ENCODE data around the gene CLVS2. TPM values are rescaled to one million over a fixed set of nuclear protein-coding genes. Genes with fewer than 3 reads are reported as not detected.

CLVS2 gene
- total and polyA plus RNA-seq, 4 donors, result 0.25 TPM; not detected in 3

DNA sequence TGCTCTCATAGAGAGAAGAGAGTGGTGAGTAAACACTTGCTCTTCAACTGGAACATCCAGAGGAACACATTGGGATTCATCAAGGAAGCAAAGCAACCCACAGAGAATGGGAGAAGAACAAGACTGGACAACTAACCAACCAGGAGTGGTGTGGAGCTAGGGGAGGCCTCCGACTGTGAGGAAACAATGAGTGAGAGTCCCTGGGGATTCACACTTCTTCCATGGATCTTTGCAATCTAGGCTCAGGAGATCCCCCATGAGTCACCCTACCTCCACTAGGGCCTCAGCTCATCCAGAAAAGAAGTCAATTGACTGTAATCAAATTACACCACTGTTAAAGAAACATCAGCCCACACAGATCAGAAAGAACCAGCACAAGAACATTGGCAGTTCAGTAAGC is 42.3 kb upstream of the CLVS2 start:
- TF ChIP-seq GABPA (IDR thresholded peaks at IDR 0.05 in 1 of 2, conservative IDR thresholded peaks at IDR 0.05 in 1 of 2), result no peak
- TF ChIP-seq EGR1 (IDR thresholded peaks at IDR 0.05; ENCODE audit: low read depth in 2 of 2), result no peak
- TF ChIP-seq FOXA2 (IDR thresholded peaks at IDR 0.05), result no peak
- TF ChIP-seq, protein P1, sequence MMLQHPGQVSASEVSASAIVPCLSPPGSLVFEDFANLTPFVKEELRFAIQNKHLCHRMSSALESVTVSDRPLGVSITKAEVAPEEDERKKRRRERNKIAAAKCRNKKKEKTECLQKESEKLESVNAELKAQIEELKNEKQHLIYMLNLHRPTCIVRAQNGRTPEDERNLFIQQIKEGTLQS (IDR thresholded peaks at IDR 0.05), result no peak
- no peak for TF ChIP-seq HNF4A (conservative IDR thresholded peaks at IDR 0.05)
- TF ChIP-seq, protein P2, sequence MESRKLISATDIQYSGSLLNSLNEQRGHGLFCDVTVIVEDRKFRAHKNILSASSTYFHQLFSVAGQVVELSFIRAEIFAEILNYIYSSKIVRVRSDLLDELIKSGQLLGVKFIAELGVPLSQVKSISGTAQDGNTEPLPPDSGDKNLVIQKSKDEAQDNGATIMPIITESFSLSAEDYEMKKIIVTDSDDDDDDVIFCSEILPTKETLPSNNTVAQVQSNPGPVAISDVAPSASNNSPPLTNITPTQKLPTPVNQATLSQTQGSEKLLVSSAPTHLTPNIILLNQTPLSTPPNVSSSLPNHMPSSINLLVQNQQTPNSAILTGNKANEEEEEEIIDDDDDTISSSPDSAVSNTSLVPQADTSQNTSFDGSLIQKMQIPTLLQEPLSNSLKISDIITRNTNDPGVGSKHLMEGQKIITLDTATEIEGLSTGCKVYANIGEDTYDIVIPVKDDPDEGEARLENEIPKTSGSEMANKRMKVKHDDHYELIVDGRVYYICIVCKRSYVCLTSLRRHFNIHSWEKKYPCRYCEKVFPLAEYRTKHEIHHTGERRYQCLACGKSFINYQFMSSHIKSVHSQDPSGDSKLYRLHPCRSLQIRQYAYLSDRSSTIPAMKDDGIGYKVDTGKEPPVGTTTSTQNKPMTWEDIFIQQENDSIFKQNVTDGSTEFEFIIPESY (IDR thresholded peaks at IDR 0.05), result no peak
- no peak for TF ChIP-seq RAD21 (IDR thresholded peaks at IDR 0.05)
- TF ChIP-seq JUND (IDR thresholded peaks at IDR 0.05), result no peak
- TF ChIP-seq, protein P3, sequence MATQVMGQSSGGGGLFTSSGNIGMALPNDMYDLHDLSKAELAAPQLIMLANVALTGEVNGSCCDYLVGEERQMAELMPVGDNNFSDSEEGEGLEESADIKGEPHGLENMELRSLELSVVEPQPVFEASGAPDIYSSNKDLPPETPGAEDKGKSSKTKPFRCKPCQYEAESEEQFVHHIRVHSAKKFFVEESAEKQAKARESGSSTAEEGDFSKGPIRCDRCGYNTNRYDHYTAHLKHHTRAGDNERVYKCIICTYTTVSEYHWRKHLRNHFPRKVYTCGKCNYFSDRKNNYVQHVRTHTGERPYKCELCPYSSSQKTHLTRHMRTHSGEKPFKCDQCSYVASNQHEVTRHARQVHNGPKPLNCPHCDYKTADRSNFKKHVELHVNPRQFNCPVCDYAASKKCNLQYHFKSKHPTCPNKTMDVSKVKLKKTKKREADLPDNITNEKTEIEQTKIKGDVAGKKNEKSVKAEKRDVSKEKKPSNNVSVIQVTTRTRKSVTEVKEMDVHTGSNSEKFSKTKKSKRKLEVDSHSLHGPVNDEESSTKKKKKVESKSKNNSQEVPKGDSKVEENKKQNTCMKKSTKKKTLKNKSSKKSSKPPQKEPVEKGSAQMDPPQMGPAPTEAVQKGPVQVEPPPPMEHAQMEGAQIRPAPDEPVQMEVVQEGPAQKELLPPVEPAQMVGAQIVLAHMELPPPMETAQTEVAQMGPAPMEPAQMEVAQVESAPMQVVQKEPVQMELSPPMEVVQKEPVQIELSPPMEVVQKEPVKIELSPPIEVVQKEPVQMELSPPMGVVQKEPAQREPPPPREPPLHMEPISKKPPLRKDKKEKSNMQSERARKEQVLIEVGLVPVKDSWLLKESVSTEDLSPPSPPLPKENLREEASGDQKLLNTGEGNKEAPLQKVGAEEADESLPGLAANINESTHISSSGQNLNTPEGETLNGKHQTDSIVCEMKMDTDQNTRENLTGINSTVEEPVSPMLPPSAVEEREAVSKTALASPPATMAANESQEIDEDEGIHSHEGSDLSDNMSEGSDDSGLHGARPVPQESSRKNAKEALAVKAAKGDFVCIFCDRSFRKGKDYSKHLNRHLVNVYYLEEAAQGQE (IDR thresholded peaks at IDR 0.05), result no peak
- no peak for TF ChIP-seq SP1 (IDR thresholded peaks at IDR 0.05)
- TF ChIP-seq, protein P4, sequence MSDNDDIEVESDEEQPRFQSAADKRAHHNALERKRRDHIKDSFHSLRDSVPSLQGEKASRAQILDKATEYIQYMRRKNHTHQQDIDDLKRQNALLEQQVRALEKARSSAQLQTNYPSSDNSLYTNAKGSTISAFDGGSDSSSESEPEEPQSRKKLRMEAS (IDR thresholded peaks at IDR 0.05), result no peak
- no peak for TF ChIP-seq FOXA1 (IDR thresholded peaks at IDR 0.05)
- no peak for TF ChIP-seq RXRA (IDR thresholded peaks at IDR 0.05)
- TF ChIP-seq YY1 (IDR thresholded peaks at IDR 0.05), result no peak
- no peak for TF ChIP-seq TAF1 (conservative IDR thresholded peaks at IDR 0.05)
- no peak for TF ChIP-seq HNF4G (IDR thresholded peaks at IDR 0.05)
- no peak for TF ChIP-seq NR2F2 (IDR thresholded peaks at IDR 0.05)
- TF ChIP-seq, protein P5, sequence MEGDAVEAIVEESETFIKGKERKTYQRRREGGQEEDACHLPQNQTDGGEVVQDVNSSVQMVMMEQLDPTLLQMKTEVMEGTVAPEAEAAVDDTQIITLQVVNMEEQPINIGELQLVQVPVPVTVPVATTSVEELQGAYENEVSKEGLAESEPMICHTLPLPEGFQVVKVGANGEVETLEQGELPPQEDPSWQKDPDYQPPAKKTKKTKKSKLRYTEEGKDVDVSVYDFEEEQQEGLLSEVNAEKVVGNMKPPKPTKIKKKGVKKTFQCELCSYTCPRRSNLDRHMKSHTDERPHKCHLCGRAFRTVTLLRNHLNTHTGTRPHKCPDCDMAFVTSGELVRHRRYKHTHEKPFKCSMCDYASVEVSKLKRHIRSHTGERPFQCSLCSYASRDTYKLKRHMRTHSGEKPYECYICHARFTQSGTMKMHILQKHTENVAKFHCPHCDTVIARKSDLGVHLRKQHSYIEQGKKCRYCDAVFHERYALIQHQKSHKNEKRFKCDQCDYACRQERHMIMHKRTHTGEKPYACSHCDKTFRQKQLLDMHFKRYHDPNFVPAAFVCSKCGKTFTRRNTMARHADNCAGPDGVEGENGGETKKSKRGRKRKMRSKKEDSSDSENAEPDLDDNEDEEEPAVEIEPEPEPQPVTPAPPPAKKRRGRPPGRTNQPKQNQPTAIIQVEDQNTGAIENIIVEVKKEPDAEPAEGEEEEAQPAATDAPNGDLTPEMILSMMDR (IDR thresholded peaks at IDR 0.05; ENCODE audit: low read depth, low read length, missing input control), result no peak
- no peak for DNase-seq (ENCODE audit: low spot score)
- 65% methylated on average over 1 of the region's 1 CpG for whole genome bisulfite sequencing

More for the DNA sequence above, 42.3 kb upstream of the CLVS2 start:
- no peak overlapping the region for H3K9ac ChIP-seq (ENCODE audit: low read depth in 1 of 2, low read length in 2 of 2)
- peaks cover 0 to 2% (median 0%) of the 10 kb centered on the region in 4 donors for H3K9me3 ChIP-seq (ENCODE audit: control insufficient read depth in 4 of 4, low read length in 3 of 4)
- no peaks in the 10 kb centered on the region for H3K36me3 ChIP-seq (ENCODE audit: control insufficient read depth in 4 of 4, insufficient read depth in 3 of 4, low read depth in 1 of 4, low read length in 3 of 4)
- no peak overlapping the region for H3K4me3 ChIP-seq (ENCODE audit: low read depth in 1 of 3, low read length in 3 of 3)
- no peak overlapping the region for H3K27ac ChIP-seq (ENCODE audit: low read depth in 1 of 2, low read length in 2 of 2)
- H3K27me3 ChIP-seq (ENCODE audit: control insufficient read depth in 4 of 4, insufficient read depth in 4 of 4, low read length in 3 of 4), result no peaks in the 10 kb centered on the region
- no peaks in the 10 kb centered on the region for H3K4me1 ChIP-seq (ENCODE audit: control insufficient read depth in 4 of 4, insufficient read depth in 4 of 4, low read length in 3 of 4)

Measured in liver (tissue), 9 donors.